DMS 273 treated with DMSO at 0.1 percent for 48 hours (cell line): ENCODE measurements around the gene MEFV.
"Not testable (repeated sequence)": the region's sequence is repeated elsewhere in the genome, so short reads cannot be mapped to it uniquely, and the experiment has no call there.

Experiments
- DNase-seq: peaks from one replicate; lab custom pipeline; 2025; lab: John Stamatoyannopoulos, UW

Gene MEFV

GRCh38 chr16:3215601-3216262 is 40.7 kb downstream of the MEFV start:
- DNase-seq: no peak

DNA sequence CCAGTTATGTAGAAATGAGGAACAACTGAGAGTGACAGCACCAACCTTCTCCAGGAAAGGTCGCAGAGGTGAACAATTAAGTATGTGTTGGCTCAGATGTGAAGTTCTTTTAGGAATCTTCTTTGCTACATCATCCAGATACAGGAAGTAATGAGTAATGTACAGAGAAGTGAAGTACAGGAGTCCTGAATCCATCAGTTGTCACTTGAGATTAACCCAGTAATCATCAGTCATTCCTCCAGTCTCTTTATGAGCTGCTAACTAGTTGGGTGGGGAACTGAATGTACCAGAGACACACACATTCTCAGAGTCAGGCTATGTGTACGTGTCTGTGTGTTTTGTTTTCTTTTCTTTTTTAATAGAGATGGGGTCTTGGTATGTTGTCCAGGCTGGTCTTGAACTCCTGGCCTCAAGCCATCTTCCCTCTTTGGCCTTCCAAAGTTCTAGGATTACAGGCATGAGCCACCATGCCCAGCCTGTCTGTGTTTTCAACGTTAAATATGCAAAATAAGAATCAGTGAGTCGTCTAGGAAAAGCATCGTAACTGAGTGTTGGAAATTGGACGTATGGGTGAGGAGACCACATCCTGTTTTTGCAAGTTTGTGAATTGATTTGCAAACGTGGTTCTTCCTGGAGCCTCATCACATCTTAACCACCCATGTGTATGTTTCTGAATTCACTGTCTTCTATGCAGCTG is 41.4 kb downstream of the MEFV start:
- DNase-seq: no peak

- no peak for DNase-seq
Measured at GRCh38 chr16:3212567-3212966, 43.9 kb downstream of the MEFV start.

- DNase-seq: no peak
Measured at GRCh38 chr16:3212006-3212405, 44.4 kb downstream of the MEFV start.

DNA sequence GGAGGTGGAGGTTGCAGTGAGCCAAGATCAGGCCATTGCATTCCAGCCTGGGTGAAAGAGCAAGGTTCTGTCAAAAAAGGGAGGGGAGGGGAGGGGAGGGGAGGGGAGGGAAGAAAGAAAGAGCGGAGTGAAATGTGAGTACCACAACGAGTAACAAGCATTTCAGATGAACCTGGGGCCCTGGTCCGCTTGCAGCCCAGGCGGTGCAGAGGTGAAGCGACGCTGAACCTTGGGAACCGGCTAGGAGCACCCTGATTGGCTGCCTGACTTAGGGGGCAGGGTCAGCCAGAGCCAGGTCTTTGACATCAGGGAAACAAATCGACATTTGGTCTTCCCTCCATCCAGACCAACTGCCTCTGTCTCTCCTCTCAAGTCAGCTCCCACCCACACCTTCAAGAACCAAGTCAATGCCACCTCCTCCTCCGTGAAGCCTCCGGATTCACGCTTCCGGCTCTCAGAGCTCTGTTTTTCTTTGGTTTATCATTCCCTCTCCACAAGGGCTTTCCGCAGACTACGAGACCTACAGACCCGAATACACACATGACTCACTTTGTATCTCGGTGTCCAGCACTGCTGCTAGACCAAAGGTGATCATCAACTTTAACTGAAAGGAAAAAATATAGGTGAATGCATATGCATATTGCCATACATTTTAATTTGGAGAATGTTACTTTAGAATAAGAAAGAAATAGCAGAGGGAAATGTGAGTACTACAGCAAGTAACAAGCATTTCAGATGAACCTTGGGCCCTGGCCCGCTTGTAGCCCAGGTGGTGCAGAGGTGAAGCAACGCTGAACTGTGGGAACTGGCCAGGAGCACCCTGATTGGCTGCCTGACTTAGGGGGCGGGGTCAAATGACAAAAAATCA is 49.1 kb downstream of the MEFV start:
- no peak for DNase-seq

DNA sequence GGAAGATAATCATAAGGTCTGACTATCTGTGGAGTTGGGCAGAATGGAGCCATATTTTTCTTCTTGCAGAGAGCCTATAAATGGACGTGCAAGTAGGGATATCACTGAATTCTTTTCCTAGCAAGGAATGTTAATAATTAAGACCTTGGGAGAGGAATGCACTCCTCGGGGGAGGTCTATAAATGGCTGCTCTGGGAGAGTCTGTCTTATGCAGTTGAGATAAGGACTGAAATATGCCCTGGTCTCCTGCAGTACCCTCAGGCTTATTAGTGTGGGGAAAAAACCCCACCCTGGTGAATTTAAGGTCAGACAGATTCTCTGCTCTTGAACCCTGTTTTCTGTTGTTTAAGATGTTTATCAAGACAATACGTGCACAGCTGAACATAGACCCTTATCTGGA is 50.5 kb downstream of the MEFV start:
- DNase-seq: not testable (repeated sequence)

GRCh38 chr16:3202903-3203539 is 53.4 kb downstream of the MEFV start:
- DNase-seq: no peak

DNA sequence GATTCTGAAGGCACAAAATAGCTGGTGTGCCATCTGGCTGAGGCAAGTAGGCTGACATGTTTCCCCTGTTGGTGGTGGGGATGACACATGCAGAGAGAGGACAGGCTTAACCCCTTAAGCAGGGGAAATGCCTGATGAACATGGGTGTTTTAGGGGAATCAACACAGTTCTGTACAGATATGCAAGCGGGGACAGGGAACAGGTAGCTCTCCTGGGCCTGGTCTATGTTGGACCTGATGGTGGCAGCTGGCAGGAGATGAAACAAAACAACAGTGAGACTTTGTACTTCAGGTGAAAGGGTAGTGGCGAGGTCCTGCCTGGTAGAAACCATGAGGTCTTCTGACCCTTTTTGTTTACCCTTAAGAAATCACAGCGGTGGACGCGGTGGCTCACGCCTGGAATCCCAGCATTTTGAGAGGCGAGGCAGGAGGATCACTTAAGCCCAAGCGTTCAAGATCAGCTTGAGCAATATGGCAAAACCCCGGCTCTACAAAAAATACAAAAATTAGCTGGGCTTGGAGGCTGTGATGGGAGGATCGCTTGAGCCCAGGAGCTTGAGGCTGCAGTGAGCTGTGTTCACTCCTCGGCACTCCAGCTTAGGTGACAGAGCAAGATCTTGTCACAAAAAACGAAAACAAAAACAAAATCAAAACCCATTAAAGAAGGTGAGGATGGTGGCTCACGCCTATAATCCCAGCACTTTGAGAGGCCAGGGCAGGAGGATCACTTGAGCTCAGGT is 57.9 kb downstream of the MEFV start:
- DNase-seq: peak; percentile 35

DNA sequence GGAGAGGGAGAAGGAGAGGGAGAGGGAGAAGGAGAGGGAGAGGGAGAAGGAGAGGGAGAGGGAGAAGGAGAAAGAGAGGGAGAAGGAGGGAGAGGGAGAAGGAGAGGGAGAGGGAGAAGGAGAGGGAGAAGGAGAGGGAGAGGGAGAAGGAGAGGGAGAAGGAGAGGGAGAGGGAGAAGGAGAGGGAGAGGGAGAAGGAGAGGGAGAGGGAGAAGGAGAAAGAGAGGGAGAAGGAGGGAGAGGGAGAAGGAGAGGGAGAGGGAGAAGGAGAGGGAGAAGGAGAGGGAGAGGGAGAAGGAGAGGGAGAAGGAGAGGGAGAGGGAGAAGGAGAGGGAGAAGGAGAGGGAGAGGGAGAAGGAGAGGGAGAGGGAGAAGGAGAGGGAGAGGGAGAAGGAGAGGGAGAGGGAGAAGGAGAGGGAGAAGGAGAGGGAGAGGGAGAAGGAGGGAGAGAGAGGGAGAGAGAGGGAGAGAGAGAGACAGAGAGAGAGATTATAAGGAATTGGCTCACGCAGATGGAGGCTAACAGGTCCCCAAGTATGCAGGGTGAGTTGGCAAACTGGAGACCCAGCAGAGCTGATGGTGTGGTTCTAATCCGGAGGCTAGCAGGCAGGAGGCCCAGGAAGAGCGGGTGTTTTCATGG is 58.6 kb downstream of the MEFV start:
- not testable (repeated sequence) for DNase-seq

DNA sequence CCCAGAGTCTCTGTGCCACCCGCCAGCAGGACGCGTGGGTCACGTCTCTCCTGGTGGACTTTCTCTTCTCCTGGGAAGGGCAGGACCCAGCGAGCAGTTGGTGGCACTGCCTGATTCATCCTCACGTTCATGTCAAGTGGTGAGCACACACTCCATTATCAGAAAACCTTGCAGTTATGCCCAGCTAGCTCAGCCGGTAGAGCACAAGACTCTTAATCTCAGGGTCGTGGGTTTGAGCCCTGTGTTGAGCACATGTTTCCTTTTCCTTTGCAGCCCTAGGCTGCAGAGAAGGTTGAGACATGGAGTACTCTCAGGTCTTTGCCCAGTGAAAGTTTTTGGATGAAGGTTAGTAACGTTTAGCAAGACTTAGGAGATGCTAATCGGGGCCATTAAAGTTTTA is 60.5 kb downstream of the MEFV start:
- DNase-seq: peak; percentile 11

DNA sequence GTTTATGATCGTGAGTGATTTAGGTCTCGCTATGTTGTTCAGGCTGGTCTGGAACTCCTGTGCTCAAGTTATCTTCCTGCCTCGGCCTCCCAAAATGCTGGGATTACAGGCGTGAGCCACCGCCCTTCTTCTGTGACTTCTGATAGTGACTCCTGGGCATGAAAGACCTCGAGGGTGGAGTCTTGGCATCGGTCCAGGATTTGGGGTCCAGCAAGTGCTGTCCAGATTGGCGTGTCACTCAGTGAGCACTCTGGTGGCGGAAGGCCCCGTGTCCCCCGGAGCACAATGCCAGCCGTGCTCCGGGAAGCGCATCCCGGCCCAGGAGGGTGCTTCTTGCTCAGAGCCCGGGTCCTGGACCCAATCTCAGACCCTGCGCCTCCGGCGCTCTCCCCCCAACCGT is 61.6 kb downstream of the MEFV start:
- no peak for DNase-seq

DNA sequence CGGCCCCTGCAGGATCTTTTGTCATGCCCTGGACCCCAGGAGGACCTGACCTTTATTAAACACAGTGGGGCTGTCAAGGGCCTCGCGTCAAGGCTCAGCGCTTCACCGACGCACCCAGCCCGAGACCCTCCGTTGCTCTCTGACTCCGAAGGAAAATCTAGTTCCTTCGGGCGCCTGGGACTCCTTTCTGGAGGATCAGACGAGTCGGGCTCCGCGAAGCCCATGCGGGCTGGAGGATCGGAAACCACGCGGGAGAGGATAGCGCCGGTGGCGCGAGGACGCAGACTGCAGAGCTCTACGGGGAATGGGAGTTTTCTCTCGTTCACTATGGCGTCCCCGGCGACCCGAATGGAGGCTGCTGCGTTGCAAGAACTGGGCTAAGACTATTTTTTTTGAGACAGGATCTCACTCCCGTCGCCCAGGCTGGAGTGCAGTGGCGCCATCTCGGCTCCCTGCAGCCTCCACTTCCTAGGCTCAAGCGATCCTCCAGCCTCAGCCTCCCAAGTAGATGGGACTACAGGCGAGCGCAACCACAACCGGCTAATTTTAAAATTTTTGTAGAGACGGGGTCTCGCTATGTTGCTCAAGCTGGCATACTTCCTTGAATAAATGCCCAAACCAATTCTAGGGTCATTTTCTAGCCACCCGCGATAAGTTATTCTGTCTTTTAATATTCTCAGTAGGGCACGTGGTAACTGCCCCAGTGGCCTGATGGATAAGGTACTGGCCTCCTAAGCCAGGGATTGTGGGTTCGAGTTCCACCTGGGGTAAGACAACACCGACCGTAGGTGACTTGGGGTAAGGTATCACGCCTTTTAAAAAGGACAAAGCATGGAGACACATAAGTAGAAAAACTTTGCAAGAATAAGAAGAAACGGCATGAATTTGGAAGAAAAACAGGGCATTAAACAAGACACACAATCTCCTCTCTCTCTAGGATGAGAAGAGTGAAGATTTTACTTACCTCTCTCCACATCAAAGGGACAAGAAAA is 62.9 kb downstream of the MEFV start:
- DNase-seq: peak; percentile 79

DNA sequence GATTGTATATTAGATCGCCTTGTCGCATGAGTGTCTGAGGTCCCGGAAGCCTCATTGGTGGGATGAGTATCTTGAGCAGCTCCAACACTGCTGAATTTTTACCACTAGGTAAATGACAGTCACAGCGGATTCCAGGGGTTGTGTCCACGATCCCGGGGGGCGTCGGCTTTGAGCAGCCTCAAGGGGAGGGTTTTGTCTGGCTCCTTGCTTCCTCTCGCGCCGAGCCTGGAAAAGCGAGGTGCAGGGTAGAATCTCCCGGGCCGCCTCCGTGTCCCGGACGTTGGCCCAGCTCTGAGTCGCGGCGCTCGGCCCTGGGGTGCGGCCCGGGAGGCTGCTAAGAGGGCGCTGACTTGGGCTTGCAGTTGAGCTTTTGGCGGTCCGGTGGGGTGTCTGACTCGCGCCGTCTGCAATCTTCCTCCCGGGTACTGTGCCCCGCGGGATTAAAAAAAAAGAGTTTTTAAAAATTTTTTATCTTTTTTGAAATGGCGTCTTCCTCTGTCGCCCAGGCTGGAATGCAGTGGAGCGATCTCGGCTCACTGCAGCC is 63.9 kb downstream of the MEFV start:
- no peak for DNase-seq
